SU-DHL-6 (cell line): ENCODE data around the gene DISP3.

Source experiments
- H2AFZ ChIP-seq: fragments of 200-600 bp; sonication (generic); 2 replicates; pipeline ENCODE4 v1.6.1; 2014; ENCODE audit warnings: low read depth, mild to moderate bottlenecking, moderate library complexity, mixed read lengths, antibody characterized with exemption, low read length; ENCODE audit not compliant: severe bottlenecking
- H3F3A ChIP-seq: fragments of 200-600 bp; shearing (Covaris generic); 2 replicates; pipeline ENCODE4 v1.6.0; 2016; ENCODE audit warnings: antibody characterized with exemption, mild to moderate bottlenecking; ENCODE audit not compliant: insufficient read depth
- H3K27ac ChIP-seq: fragments of 200-600 bp; sonication (generic); 2 replicates; pipeline ENCODE4 v1.5.1; 2016; ENCODE audit warnings: low read depth, mild to moderate bottlenecking, low read length, moderate library complexity, mixed read lengths
- H3K27me3 ChIP-seq: fragments of 200-600 bp; sonication (generic), shearing (Covaris generic); 2 replicates; pipeline ENCODE4 v1.6.0; 2014; ENCODE audit warnings: mild to moderate bottlenecking, low read length
- H3K36me3 ChIP-seq: fragments of 200-600 bp; sonication (generic); 2 replicates; pipeline ENCODE4 v1.6.1; 2014; ENCODE audit warnings: mild to moderate bottlenecking, low read length, mixed read lengths
- H3K4me2 ChIP-seq: fragments of 300-600, 200-600 bp; shearing (Covaris generic), sonication (generic); 2 replicates; pipeline ENCODE4 v1.6.0; 2014; ENCODE audit warnings: low read length, low read depth, mild to moderate bottlenecking; ENCODE audit not compliant: poor library complexity, severe bottlenecking
- H3K4me3 ChIP-seq: fragments of 200-600 bp; sonication (generic); 2 replicates; pipeline ENCODE4 v1.5.1; 2014; ENCODE audit warnings: antibody characterized with exemption, low read length, mild to moderate bottlenecking, mixed read lengths; ENCODE audit not compliant: insufficient read depth, poor library complexity, severe bottlenecking
- H3K79me2 ChIP-seq: fragments of 200-600 bp; sonication (generic); 2 replicates; pipeline ENCODE4 v1.6.1; 2014; ENCODE audit warnings: mild to moderate bottlenecking, low read length, moderate library complexity; ENCODE audit not compliant: insufficient read depth
- H3K9ac ChIP-seq: fragments of 200-600 bp; sonication (generic); 2 replicates; pipeline ENCODE4 v1.7.0; 2014; ENCODE audit warnings: mild to moderate bottlenecking, low read length
- H3K9me2 ChIP-seq: fragments of 200-600 bp; sonication (generic); replicated peaks from 2 replicates; pipeline ENCODE4 v1.6.1; 2014; ENCODE audit warnings: low read length; ENCODE audit not compliant: insufficient read depth
- H3K9me3 ChIP-seq: fragments of 200-600 bp; sonication (generic); 2 replicates; pipeline ENCODE4 v1.6.1; 2014; ENCODE audit warnings: low read length, mixed read lengths; ENCODE audit not compliant: insufficient read depth
- H4K20me1 ChIP-seq: fragments of 200-600 bp; sonication (generic); 2 replicates; pipeline ENCODE4 v1.6.1; 2014; ENCODE audit warnings: low read depth, mild to moderate bottlenecking, antibody characterized with exemption, low read length, moderate library complexity, mixed read lengths
- EZH2phosphoT487 ChIP-seq: fragments of 200-600 bp; sonication (generic), shearing (Covaris generic); conservative IDR thresholded peaks from 2 replicates; pipeline ENCODE4 v1.6.1; 2018; ENCODE audit warnings: mild to moderate bottlenecking, antibody characterized with exemption, low read length, moderate library complexity, mixed read lengths
- TF ChIP-seq, protein P1 (sequence below): fragments of 200-600 bp; sonication (generic); IDR thresholded peaks from one replicate; pipeline ENCODE4 v1.5.1; 2017; ENCODE audit warnings: antibody characterized with exemption, mild to moderate bottlenecking, low read length, moderate library complexity; ENCODE audit not compliant: insufficient read depth, poor library complexity, severe bottlenecking

DISP3 gene

GRCh38 chr1:11448373-11449099 lies 30.4 kb upstream of the DISP3 start:
- no peak overlapping the region for H3K9ac ChIP-seq
- H3K36me3 ChIP-seq: no peaks in the 10 kb centered on the region
- H3K9me3 ChIP-seq: no peaks in the 10 kb centered on the region
- no peaks in the 10 kb centered on the region for H3K9me2 ChIP-seq
- no peak overlapping the region for H3K27ac ChIP-seq
- no peak overlapping the region for H3K4me3 ChIP-seq
- TF ChIP-seq EZH2phosphoT487: no peak
- TF ChIP-seq, protein P1, sequence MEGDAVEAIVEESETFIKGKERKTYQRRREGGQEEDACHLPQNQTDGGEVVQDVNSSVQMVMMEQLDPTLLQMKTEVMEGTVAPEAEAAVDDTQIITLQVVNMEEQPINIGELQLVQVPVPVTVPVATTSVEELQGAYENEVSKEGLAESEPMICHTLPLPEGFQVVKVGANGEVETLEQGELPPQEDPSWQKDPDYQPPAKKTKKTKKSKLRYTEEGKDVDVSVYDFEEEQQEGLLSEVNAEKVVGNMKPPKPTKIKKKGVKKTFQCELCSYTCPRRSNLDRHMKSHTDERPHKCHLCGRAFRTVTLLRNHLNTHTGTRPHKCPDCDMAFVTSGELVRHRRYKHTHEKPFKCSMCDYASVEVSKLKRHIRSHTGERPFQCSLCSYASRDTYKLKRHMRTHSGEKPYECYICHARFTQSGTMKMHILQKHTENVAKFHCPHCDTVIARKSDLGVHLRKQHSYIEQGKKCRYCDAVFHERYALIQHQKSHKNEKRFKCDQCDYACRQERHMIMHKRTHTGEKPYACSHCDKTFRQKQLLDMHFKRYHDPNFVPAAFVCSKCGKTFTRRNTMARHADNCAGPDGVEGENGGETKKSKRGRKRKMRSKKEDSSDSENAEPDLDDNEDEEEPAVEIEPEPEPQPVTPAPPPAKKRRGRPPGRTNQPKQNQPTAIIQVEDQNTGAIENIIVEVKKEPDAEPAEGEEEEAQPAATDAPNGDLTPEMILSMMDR: no peak
- H3F3A ChIP-seq: no peaks in the 10 kb centered on the region
- H2AFZ ChIP-seq: no peak overlapping the region
- H3K79me2 ChIP-seq: no peaks in the 10 kb centered on the region
- no peaks in the 10 kb centered on the region for H3K27me3 ChIP-seq
- H3K4me2 ChIP-seq: no peak overlapping the region
- no peaks in the 10 kb centered on the region for H4K20me1 ChIP-seq

DNA sequence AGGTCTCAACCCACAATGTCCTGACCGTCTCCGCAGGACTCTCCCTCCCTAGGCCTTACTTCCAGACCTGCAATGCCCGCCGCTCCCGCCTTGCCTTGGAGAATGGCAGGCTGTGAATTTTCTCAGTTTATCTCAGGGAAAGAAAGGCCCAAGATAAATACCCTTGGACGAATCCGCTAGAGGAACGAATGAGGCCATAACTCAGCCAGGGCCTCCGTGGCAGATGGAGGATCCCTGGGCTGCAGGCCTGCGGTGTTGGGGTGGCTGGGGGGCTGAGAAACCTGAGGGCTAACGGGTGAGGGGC lies 29.9 kb upstream of the DISP3 start:
- Histone ChIP-seq H3K4me3 (no peak overlapping the region), H3K9me3 (no peaks in the 10 kb centered on the region), H3K27ac (no peak overlapping the region), H3K4me2 (no peak overlapping the region), H3K27me3 (no peaks in the 10 kb centered on the region), H3K79me2 (no peaks in the 10 kb centered on the region), H3K9ac (no peak overlapping the region), H3F3A (no peaks in the 10 kb centered on the region), H4K20me1 (no peaks in the 10 kb centered on the region), H3K36me3 (no peaks in the 10 kb centered on the region), H3K9me2 (no peaks in the 10 kb centered on the region), H2AFZ (no peak overlapping the region)
- no peak for TF ChIP-seq EZH2phosphoT487
- TF ChIP-seq, protein P1: no peak

DNA sequence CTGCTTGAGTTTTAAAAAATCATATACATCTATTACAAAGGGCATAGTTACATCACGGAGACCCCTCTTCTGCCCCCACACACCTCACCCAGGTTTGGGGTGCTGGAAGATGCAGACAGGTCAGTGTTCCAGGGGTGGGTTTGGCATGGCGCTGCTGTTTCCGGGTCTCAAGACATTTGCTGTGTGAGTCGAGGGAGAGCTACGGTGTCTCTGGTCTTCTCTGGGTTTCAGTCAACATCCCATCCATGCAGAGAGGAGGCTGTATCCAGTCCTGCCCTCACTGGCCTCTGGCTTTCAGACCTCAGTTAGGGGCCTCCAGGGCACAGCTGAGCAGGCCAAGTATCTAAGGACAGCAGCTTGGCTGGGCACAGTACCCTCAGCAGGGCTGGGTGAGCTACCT lies 28.6 kb upstream of the DISP3 start:
- Histone ChIP-seq H3K36me3 (no peaks in the 10 kb centered on the region), H3K79me2 (no peaks in the 10 kb centered on the region), H3K9me3 (no peaks in the 10 kb centered on the region)

More for the DNA sequence above, 28.6 kb upstream of the DISP3 start:
- Histone ChIP-seq H3K4me3 (no peak overlapping the region), H3K27ac (no peak overlapping the region), H3K9ac (no peak overlapping the region), H4K20me1 (no peaks in the 10 kb centered on the region), H3K9me2 (no peaks in the 10 kb centered on the region), H3K27me3 (no peaks in the 10 kb centered on the region), H3K4me2 (no peak overlapping the region), H2AFZ (no peak overlapping the region), H3F3A (no peaks in the 10 kb centered on the region)
- TF ChIP-seq, protein P1: no peak
- no peak for TF ChIP-seq EZH2phosphoT487
